Measurements from ENCODE around the gene ACSL6.

DNA sequence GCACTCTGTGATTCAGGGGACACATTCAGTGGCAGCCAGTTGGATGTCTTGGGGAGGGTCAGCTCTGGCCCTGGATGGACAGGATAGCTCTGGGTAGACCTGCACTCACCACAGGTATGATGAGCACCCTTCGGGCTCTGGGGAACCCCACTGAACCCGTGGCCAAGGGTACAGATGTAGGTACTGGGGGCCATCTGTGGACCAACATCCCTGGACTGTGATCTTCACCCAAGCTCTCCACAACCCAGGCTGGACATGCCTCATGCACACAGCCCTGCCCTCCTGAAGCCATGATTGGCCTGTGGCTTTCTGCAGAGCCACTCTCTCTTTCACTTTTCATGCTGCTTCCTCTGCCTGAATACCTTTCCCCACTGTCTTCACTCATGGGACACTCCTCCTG is 15.6 kb upstream of the ACSL6 start:
- TF ChIP-seq POLR2A (IDR thresholded peaks at IDR 0.05) = no peak
- TF ChIP-seq CTCF (IDR thresholded peaks at IDR 0.05) = no peak

All from esophagus squamous epithelium (tissue), 4 donors.